CD4-positive, alpha-beta T cell treated with Interferon alpha-2 for 1 hour (primary cell): Measurements from ENCODE around the gene TMEM132E.

ENCODE experiments used
- DNase-seq, 2 donors: peaks; one replicate each; pipeline ENCODE4 v3.0.0-alpha.2; 2020 to 2022

The TMEM132E gene

DNA sequence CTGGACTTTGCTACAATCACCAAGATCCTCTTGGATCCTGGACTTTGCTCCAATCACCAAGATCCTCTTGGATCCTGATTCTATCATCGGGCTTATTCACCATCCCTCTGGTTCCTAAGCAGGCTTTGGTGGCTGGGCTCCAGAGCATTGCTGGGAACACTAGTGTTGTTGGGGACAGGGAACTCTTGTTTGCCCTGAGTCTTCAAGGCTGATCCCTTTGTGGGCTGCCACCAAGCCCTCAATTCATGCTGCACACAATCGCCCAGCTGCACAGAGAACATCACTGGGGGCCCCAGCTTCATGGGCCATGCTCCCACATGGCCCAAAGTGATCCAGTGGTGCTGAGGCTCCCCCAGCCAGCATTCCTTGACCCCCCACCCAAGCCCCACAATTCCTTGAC, 88.3 kb downstream of the TMEM132E start:
- no peak for DNase-seq

DNA sequence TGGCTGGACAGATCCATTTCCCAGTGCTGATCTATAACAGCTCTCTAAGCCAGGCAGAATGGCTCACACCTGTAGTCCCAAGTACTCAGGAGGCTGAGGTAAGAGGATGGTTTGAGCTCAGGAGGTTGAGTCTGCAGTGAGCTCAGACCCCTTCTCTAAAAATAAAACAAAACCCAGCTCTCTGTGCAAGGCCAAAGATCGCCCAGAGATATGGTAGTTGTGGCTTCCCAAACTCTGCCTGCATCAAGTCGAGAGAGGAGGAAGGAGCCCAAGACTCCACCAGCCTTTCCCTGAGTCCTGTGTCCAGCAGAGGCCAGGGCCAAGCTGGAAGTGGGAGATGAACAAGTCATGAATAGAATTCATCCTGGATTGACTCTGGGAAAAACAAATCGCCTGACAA, 88.8 kb downstream of the TMEM132E start:
- DNase-seq = no peak

DNA sequence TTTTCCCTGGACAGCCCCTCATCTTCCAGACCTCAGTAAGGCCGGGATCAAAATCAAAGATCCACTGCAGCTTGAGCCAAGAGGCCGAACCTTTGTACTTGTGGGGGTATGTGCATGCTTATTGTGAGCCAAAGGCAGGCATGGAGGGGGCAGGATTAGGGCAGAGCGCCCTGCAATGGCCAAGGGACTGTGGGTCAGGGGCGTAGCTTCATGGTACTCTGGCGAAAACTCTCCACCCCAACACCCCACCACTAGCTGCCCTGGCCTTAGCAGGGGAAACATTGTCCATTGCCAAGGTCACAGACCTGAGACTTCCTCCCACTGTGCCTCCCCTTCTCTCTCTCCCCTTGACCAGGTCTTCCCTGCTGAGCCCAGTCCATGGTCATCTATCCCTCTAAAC, 90.1 kb downstream of the TMEM132E start:
- no peak for DNase-seq

DNA sequence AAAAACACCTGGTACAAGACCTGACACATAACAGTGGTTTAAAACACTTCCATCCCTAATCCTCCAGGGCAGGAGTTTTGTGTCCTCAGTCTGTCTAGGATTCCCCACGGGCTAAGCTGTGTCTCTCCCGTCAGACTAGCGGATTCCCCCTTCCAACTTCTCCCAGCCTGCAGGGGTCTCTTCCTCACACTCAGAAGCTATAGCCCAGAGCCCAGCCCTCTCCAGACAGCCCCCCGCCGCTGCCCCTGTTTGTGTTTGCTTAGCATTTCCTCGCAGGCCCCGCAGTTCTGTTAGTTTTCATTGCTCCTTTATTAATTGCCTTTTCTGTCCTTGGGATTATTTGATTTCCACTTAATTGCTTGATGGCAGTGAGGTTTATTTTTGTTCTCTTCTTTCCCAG, 91.2 kb downstream of the TMEM132E start:
- DNase-seq = no peak

DNA sequence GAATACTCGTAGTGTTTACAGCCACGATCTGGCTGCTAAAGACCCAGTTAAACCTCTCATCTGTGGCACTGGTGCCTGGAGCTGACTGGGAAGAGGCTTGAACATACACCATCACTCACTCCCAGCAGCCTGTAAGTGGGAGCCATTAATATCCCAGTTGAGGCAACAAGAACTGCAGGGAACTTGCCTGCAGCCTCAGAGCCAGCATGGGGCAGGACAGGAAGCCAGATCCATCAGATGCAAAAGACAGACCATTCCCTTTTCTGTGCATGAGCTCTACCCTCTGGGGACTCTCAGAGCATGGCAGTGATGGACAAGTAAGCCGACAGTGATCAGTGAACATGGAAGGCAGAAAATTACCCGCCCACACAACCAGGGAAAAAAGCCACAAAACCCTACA, 91.8 kb downstream of the TMEM132E start:
- DNase-seq = no peak

DNA sequence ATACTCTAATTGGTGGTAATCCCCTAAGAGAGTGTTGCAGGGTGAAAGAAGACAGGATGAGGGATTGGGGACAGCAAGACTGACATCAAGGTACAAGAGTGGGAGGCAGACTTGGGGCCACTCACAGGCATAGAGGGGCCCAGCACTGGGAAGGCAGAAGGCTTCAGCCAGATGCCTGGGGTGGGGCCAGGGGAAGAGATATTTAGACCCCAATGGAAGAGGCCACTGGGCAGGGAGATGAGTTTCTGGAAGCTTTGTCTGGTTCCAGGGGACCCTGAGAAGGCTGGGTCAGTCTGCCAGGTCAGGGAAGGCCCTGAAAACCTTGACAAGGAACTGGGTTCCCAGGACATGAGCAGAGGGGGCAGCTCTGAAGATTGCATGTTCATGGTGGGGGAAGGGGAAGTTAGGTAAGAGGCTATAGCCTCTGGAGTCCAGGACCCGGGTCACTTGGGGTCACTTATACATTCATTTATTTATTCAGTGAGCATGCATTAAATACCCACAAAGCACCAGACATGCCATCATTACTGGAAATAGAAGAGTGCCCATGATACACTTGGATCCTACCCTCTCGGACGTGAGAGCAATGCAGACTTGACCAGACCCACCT, 92.9 kb downstream of the TMEM132E start:
- DNase-seq = no peak

DNA sequence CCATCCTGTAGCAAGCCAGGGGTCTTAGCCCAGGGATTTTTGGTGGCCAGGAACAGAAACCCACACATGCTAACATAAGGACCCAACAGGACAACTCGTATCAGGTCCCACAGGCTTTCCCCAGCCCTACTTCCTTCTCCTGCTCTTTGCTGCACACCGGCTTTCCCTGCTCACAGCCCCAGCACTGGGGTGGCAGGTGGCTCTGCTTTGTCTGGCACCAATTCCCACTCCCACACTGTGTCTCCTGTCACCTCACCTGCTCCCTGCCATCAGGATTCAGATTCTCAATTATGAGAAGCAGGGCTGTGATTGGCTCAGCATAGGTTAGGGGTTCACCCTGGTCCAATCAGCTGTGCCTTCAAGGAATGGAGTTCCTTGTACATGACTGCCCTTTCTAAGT, 94.1 kb downstream of the TMEM132E start:
- DNase-seq = no peak

DNA sequence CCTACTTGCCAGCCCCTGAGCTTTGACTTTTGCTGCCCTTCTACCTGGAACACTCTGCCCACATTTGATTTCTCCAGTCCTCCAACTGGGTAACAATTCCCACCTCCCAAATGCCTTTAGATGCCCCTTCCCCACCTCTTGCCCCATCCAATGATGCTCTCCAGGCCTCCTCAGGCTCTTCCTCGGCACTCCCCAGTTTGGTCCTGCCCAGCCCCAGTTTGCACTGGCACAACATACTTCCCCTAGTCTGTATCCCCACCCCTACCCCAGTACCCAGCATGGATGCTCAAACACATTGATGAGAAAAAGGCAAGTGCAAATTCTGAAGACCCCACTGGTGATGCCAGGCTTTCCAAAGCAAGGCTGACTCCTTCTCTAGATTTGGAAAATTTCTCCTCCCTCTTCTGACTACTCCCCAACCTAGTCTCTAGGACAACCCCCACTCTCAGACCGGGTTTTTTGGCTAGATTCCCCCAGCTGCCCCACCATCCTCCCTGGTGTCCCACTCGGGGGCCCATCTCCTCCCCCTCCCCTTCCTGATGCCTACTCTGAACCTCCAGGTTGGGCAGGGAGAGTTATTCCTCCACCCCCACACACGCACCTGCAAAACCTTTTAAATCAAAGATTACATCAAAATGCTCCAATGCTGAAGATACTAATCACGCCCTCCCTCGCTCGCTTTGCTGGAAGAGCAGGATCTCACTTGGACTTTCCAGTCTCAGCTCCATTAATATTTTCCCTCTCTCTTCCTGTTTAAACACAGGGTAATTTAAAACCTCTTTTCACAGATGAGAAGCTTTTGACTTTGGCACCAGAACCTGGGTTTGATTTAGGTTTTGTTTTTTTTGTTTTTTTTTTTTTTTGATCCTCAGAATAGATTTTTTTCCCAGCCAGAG, 94.9 kb downstream of the TMEM132E start:
- no peak for DNase-seq

DNA sequence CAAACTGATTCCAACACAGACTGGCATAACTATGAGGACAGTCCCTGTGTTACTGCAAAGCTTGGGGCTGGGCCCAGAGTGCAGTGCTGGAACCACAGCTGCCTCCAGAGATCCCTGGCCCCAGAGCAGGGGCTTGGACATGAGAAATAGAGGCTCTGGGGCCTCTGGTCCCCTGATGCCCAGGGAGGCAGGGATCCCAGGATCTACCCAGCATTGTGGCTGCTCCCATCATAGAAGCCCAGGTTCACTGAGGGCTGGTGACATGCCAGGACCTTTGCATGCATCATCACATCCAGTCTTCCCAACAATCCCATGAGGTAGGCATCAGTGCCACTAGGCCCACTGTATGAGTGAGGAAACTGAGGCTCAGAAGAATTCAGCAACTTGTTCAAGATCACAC, 95.8 kb downstream of the TMEM132E start:
- no peak for DNase-seq

DNA sequence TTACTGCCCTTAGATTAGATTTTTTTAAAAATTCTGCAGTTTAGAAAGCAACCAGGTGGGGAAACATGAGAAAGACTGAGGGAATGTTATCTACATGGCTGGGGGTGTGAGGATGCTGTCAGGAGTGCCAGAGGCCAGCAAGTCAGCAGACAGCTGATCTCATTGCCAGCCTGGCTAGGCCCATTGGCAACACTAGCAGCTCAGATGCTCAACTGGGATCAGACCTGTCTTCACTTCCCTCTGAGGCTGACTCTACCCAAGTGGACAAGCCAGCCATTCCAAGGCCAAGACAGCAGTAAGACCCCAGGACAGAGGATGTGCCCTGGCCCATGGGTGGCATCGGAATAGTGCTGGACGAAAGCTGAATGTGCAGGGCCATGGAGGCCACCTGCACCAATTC, 96.2 kb downstream of the TMEM132E start:
- no peak for DNase-seq

DNA sequence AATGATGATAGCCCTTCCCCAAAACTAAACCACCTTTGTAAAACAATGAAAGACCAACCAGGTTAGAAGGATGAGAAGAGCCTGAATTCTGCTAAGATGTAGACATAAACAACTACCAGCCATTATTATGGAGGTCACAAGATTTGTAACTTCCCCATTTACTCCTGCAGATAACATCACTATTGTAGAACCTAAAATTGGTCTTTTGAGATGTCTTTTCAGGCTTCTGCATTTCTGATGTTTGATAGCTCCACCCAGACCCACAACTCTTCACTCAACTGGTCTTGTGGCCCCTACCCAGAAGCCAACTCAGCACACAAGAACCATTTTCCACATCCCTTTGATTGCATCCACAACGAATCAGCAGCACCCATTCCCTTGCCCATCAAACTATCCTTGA, 100.8 kb downstream of the TMEM132E start:
- DNase-seq = no peak

DNA sequence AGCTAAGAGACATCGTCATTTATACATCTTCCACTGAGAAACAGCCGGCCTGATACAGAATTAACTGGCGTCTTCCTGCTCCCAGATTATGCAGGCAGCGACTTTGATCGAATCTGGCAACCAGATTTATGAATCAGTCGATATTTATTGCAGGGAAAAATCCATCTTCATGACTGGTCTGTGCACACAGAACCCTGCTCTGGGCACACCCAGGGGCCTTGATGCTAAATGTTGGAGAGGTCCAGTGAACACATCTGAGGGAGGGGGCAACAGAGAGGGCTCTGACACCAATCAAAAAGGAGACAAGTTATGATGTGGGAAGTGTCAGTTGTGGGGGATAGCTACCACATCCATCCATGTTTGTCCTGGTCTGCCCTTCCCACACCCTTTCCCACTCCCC, 102.9 kb downstream of the TMEM132E start:
- DNase-seq = no peak

DNA sequence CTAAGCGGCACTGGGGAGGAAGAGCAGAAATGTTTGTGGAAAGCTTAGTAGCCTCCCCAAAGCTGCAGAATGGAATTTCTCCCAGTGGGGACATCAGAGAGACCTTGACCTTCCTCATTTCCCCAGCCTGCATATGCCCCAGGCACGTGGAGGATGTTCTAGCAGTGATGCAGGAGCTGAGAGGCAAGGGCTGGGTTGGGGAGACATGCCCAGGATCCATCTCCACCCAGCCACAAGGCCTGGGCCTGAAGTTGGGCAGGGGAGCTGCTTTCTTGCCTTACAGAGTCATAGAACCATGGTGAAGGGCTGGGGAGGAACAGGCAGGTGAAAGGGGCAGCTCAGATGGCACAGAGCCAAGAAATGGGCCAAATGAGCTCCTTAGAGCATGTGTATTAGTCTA, 104.0 kb downstream of the TMEM132E start:
- no peak for DNase-seq
